ENCODE data around the gene ISYNA1. TPM values are rescaled to one million over a fixed set of nuclear protein-coding genes. Genes with fewer than 3 reads are reported as not detected.
A peak's percentile ranks its signal among the peaks of the same experiment; 100 is the strongest.

Gene ISYNA1
- total and polyA plus RNA-seq, 2 experiments from 2014 or later: 191 to 208 TPM

DNA sequence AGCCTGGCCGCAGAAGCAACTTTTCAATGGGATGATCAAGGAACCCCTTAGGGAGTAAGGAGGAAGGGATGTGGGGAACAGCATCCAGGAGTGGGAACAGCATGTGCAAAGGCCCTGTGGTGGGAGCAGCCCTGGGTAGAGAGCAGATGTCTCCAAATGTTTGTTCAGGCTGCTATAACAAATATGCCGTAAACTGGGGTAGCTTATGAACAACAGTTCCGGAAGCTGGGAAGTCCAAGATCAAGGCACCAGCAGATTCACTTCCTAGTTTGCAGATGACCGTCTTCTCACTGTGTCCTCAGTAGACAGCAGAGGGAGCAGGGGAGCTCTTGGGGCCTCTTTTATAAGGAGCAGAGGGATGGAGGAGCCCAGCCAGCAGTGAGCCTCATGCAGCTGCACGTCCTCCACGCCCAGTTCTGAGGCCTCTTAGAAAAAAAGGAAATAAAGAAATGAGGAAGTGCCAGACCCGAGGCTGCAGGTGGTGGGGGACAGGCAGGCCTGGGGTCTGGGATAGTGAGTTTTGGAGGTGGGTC is 36.3 kb downstream of the ISYNA1 start:
- no peaks in the 10 kb centered on the region for H3K36me3 Mint-ChIP-seq (ENCODE audit: low read depth)
- Histone ChIP-seq H3F3A (replicated peaks; ENCODE audit: low read depth) (no peaks in the 10 kb centered on the region), H3K9me2 (ENCODE audit: insufficient read depth) (no peaks in the 10 kb centered on the region), H3K79me2 (replicated peaks; ENCODE audit: insufficient read depth) (no peaks in the 10 kb centered on the region), H3K27me3 (ENCODE audit: insufficient read depth) (0 out of 2 replicates have a peak, but pooled peaks cover 4% of the 10 kb centered on the region), H3K4me1 (ENCODE audit: insufficient read depth) (peaks cover 2% of the 10 kb centered on the region; the same call in 1 of the 2 replicates), H3K4me2 (no peak overlapping the region), H3K4me3 (no peak overlapping the region), H4K20me1 (replicated peaks; ENCODE audit: insufficient read depth) (no peaks in the 10 kb centered on the region), H3K27ac (ENCODE audit: low read depth) (no peak overlapping the region), H2AFZ (no peak overlapping the region), H3K36me3 (ENCODE audit: insufficient read depth) (no peaks in the 10 kb centered on the region)
- peaks cover 3% of the 10 kb centered on the region; the same call in 2 of the 3 replicates for H3K4me1 Mint-ChIP-seq
- no peaks in the 10 kb centered on the region for H3K9me3 Mint-ChIP-seq
- TF ChIP-seq CTCF (conservative IDR thresholded peaks at IDR 0.05; ENCODE audit: low read depth in 2 of 2) (peak; percentile 43 to 55), NANOG (IDR thresholded peaks at IDR 0.05; ENCODE audit: borderline replicate concordance) (no peak)
- no peak overlapping the region for H3K4me3 Mint-ChIP-seq
- H3K27ac Mint-ChIP-seq: no peak overlapping the region
- ATAC-seq (peak; percentile 81), DNase-seq (ENCODE audit: low spot score) (peak; percentile 81)
- H3K27me3 Mint-ChIP-seq (ENCODE audit: insufficient read depth, low read depth, poor library complexity): peaks cover 7% of the 10 kb centered on the region

DNA sequence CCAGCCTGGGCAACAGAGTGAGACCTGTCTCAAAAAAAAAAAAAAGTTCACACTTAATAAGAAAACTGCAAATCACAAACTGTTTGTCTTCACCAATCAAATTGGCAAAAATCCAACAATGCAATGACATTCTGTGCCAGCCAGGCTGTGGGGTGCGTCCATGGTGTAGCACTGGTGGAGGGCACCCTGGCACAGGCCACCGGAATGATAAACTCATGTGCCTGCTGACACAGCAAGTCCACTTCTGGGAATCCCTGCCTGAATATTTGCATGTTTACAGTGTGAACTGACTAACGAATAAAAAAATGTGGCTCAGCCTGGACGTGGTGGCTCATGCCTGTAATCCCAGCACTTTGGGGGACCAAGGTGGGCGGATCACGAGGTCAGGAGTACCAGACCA is 38.9 kb downstream of the ISYNA1 start:
- peaks cover 17% of the 10 kb centered on the region for H3K27me3 Mint-ChIP-seq (ENCODE audit: insufficient read depth, low read depth, poor library complexity)
- DNase-seq (ENCODE audit: low spot score) (no peak), ATAC-seq (no peak)
- no peaks in the 10 kb centered on the region for H3K9me2 ChIP-seq (ENCODE audit: insufficient read depth)
- H3K4me2 ChIP-seq: no peak overlapping the region
- 0 out of 2 replicates have a peak, but pooled peaks cover 3% of the 10 kb centered on the region for H3F3A ChIP-seq (replicated peaks; ENCODE audit: low read depth)
- no peaks in the 10 kb centered on the region for H3K9me3 Mint-ChIP-seq
- no peak overlapping the region for H3K27ac ChIP-seq (ENCODE audit: low read depth)
- H3K4me3 ChIP-seq: no peak overlapping the region
- no peak overlapping the region for H3K4me3 Mint-ChIP-seq
- H3K4me1 Mint-ChIP-seq: peaks cover 3% of the 10 kb centered on the region; the same call in 2 of the 3 replicates
- 0 out of 2 replicates have a peak, but pooled peaks cover 4% of the 10 kb centered on the region for H3K27me3 ChIP-seq (ENCODE audit: insufficient read depth)
- no peaks in the 10 kb centered on the region for H3K79me2 ChIP-seq (replicated peaks; ENCODE audit: insufficient read depth)
- H2AFZ ChIP-seq: no peak overlapping the region
- H3K4me1 ChIP-seq (ENCODE audit: insufficient read depth): peaks cover 2% of the 10 kb centered on the region; the same call in 1 of the 2 replicates
- no peaks in the 10 kb centered on the region for H3K36me3 Mint-ChIP-seq (ENCODE audit: low read depth)
- H3K36me3 ChIP-seq (ENCODE audit: insufficient read depth): no peaks in the 10 kb centered on the region
- no peaks in the 10 kb centered on the region for H4K20me1 ChIP-seq (replicated peaks; ENCODE audit: insufficient read depth)
- no peak overlapping the region for H3K27ac Mint-ChIP-seq
- TF ChIP-seq REST (IDR thresholded peaks at IDR 0.05; ENCODE audit: unreplicated experiment) (no peak), EZH2phosphoT487 (IDR thresholded peaks at IDR 0.05; ENCODE audit: unreplicated experiment) (no peak), CREB1 (CRISPR knock-in tag; IDR thresholded peaks at IDR 0.05; ENCODE audit: low read depth) (no peak), STAT1 (IDR thresholded peaks at IDR 0.05; ENCODE audit: unreplicated experiment) (no peak), CTCF (conservative IDR thresholded peaks at IDR 0.05; ENCODE audit: low read depth in 2 of 2) (no peak), JUNB (IDR thresholded peaks at IDR 0.05; ENCODE audit: unreplicated experiment) (no peak), NANOG (IDR thresholded peaks at IDR 0.05; ENCODE audit: borderline replicate concordance) (no peak), POLR2AphosphoS5 (IDR thresholded peaks at IDR 0.05; ENCODE audit: low read depth) (no peak), EZH2 (IDR thresholded peaks at IDR 0.05; ENCODE audit: low read depth, unreplicated experiment) (no peak), ZNF331 (CRISPR knock-in tag; IDR thresholded peaks at IDR 0.05; ENCODE audit: low read depth) (no peak)
- TF ChIP-seq, protein P1, sequence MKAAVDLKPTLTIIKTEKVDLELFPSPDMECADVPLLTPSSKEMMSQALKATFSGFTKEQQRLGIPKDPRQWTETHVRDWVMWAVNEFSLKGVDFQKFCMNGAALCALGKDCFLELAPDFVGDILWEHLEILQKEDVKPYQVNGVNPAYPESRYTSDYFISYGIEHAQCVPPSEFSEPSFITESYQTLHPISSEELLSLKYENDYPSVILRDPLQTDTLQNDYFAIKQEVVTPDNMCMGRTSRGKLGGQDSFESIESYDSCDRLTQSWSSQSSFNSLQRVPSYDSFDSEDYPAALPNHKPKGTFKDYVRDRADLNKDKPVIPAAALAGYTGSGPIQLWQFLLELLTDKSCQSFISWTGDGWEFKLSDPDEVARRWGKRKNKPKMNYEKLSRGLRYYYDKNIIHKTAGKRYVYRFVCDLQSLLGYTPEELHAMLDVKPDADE (IDR thresholded peaks at IDR 0.05): no peak
